Left renal pelvis (tissue), 4 donors: ENCODE measurements around the gene GJB2. TPM values are rescaled to one million over a fixed set of nuclear protein-coding genes. Genes with fewer than 3 reads are reported as not detected.
A peak's percentile ranks its signal among the peaks of the same experiment; 100 is the strongest.

Experiments used
- DNase-seq, 4 donors: peaks; one replicate each; pipeline ENCODE4 v3.0.0-alpha.2; 2013; ENCODE audit warnings: low read depth in 4 of 4, low spot score in 3 of 4
- polyA plus RNA-seq, 4 donors: library from polyadenylated mRNA; unstranded; fragments of 120-200 nt; gene quantifications; one replicate each; pipeline ENCODE4 v1.2.1, GENCODE V29; 2013; ENCODE audit not compliant: insufficient read length in 4 of 4

Gene GJB2
- polyA plus RNA-seq, 4 donors = 2.8 to 5.3 (median 3.4) TPM

GRCh38 chr13:20193162-20193906 is 596 bp upstream of the GJB2 start:
- DNase-seq = no peak

GRCh38 chr13:20192158-20192835 is 441 bp downstream of the GJB2 start:
- no peak for DNase-seq

- DNase-seq = no peak
Observed at GRCh38 chr13:20191311-20192157, 1.2 kb downstream of the GJB2 start.

GRCh38 chr13:20190481-20191310 is 2.0 kb downstream of the GJB2 start:
- no peak for DNase-seq

- DNase-seq = no peak
Observed at GRCh38 chr13:20190076-20190475, 2.7 kb downstream of the GJB2 start.

GRCh38 chr13:20188667-20189553 is 3.8 kb downstream of the GJB2 start:
- no peak for DNase-seq

GRCh38 chr13:20186771-20187170 is 6.0 kb downstream of the GJB2 start:
- no peak for DNase-seq

- DNase-seq = no peak
Observed at GRCh38 chr13:20185366-20186056, 7.2 kb downstream of the GJB2 start.

- peak in 1 of 4 donors; percentile 68 for DNase-seq
Observed at GRCh38 chr13:20182231-20182846, 10.4 kb downstream of the GJB2 start.

GRCh38 chr13:20181188-20181587 is 11.6 kb downstream of the GJB2 start:
- DNase-seq = no peak

GRCh38 chr13:20178156-20178555 is 14.6 kb downstream of the GJB2 start:
- DNase-seq = no peak

- DNase-seq = no peak
Observed at GRCh38 chr13:20177049-20177831, 15.5 kb downstream of the GJB2 start.

GRCh38 chr13:20175907-20176652 is 16.7 kb downstream of the GJB2 start:
- no peak for DNase-seq

GRCh38 chr13:20175406-20175794 is 17.3 kb downstream of the GJB2 start:
- DNase-seq = no peak

GRCh38 chr13:20174656-20175405 is 17.9 kb downstream of the GJB2 start:
- DNase-seq = no peak

- DNase-seq = no peak
Observed at GRCh38 chr13:20173116-20173746, 19.5 kb downstream of the GJB2 start.
